ENCODE measurements around the gene SERPINI1.

Gene SERPINI1, protein sequence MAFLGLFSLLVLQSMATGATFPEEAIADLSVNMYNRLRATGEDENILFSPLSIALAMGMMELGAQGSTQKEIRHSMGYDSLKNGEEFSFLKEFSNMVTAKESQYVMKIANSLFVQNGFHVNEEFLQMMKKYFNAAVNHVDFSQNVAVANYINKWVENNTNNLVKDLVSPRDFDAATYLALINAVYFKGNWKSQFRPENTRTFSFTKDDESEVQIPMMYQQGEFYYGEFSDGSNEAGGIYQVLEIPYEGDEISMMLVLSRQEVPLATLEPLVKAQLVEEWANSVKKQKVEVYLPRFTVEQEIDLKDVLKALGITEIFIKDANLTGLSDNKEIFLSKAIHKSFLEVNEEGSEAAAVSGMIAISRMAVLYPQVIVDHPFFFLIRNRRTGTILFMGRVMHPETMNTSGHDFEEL

DNA sequence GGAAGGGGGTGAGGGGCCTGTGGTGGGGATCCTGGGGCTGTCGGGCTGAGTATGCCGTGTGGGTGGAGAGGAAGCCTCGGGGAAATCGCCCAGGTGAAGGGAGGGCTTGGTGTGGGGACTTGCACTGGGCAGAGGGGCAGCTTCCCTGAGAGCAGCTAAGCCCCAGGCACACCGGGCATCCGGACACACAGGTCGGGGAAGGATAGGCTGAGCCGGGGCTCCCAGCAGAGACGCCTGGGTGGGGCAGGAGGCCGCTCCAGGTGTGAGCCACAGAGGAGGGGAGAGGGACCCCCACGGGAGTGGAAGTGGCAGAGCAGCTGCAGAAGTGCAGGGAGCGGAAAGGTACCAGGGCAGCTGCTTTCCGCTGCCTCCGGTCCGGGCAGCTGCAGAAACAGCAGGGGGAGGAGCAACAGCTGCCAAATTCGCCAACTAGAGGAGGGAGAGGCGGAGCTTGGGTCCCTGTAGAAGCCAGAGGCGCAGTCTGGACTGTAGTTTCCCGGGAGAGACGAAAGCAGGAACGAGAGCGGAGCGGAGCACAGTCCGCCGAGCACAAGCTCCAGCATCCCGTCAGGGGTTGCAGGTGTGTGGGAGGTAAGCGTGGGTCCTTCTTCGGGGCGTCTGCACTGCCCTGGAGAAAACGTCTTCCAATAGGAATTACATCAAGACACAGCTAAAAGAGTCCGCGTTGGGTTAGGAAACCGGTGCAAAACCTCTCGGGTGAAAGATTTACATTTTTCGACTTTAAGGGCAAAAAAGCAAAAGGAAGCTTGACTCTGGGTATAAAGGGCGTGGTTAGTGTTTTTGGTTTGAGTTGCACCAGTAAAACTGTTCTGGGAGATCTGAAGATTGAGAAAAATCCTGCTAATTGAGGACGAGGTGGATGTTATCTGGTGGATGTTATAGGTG, at the start of gene SERPINI1:
SERPINI1 (plus strand) TSS at position 489 of the 906 bp plus-strand sequence. CDS start 53,408 bp downstream, outside the sequence.
- POLR2A ChIA-PET: interaction anchor here (0.8 kb wide), 1 partner anchor 14 kb away, joined by 3 read pairs; no protein-coding TSS in a partner anchor
- TF ChIP-seq, protein P1, sequence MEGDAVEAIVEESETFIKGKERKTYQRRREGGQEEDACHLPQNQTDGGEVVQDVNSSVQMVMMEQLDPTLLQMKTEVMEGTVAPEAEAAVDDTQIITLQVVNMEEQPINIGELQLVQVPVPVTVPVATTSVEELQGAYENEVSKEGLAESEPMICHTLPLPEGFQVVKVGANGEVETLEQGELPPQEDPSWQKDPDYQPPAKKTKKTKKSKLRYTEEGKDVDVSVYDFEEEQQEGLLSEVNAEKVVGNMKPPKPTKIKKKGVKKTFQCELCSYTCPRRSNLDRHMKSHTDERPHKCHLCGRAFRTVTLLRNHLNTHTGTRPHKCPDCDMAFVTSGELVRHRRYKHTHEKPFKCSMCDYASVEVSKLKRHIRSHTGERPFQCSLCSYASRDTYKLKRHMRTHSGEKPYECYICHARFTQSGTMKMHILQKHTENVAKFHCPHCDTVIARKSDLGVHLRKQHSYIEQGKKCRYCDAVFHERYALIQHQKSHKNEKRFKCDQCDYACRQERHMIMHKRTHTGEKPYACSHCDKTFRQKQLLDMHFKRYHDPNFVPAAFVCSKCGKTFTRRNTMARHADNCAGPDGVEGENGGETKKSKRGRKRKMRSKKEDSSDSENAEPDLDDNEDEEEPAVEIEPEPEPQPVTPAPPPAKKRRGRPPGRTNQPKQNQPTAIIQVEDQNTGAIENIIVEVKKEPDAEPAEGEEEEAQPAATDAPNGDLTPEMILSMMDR (IDR thresholded peaks at IDR 0.05; ENCODE audit: insufficient read depth, low read length, missing control alignments): no peak
- peak within 1 kb of the TSS; percentile 98 for H3K4me3 ChIP-seq (ENCODE audit: low read depth, low read length)
- CTCF ChIA-PET: interaction anchor here (0.8 to 1.1 kb wide), 2 partner anchors 9 to 50 kb away, joined by 3 to 5 read pairs; no protein-coding TSS in a partner anchor
- peak; percentile 55 for DNase-seq (ENCODE audit: low read depth, low spot score)

DNA sequence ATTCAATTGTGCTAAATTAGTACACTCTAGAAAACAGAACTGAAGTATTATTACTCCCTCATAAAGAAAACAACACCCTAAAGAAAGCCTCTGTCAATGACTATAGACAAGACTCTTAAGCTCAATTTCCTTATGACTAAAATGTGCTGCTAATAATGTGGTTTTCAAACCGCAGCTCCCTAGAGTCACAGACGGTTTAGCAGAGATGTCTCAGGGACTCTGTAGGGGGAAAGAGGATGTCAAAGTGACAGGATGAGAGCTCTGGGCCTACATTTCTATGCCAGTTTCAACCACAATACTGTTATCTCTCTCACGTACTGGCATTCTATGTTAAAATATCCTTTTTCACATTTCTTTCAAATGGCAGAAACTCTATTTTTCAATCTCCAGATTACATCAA, 44.2 kb upstream of the SERPINI1 start:
- no peak overlapping the region for H3K4me3 ChIP-seq (ENCODE audit: low read depth, low read length)
- DNase-seq (ENCODE audit: low read depth, low spot score): no peak
- POLR2A ChIA-PET: no interaction called here
- CTCF ChIA-PET: no interaction called here
- TF ChIP-seq, protein P1 (IDR thresholded peaks at IDR 0.05; ENCODE audit: insufficient read depth, low read length, missing control alignments): no peak

DNA sequence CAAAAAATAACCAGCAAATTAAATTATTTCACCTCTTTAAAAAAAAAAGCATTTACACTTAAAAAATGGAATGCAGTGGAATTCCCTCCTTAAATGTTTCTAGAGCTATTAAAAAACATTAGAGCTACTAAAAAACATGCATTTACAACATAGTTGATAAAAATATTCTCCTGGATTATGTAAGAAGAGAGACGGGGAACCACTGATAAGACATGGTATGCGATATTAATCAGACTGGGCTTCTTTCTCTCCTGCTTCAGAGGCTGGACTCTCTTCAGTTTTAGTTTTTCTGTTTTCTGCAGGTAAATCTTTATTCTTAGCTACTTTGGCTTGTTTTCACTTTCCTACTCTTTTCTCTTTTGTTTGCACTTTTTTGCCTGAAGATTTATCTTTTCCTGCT, 41.4 kb upstream of the SERPINI1 start:
- no peak overlapping the region for H3K4me3 ChIP-seq (ENCODE audit: low read depth, low read length)
- ChIA-PET CTCF (interaction anchor here (3.0 kb wide), 1 partner anchor 10 kb away, joined by 30 read pairs; no protein-coding TSS in a partner anchor), POLR2A (no interaction called here)
- TF ChIP-seq, protein P1 (IDR thresholded peaks at IDR 0.05; ENCODE audit: insufficient read depth, low read length, missing control alignments): no peak
- no peak for DNase-seq (ENCODE audit: low read depth, low spot score)

DNA sequence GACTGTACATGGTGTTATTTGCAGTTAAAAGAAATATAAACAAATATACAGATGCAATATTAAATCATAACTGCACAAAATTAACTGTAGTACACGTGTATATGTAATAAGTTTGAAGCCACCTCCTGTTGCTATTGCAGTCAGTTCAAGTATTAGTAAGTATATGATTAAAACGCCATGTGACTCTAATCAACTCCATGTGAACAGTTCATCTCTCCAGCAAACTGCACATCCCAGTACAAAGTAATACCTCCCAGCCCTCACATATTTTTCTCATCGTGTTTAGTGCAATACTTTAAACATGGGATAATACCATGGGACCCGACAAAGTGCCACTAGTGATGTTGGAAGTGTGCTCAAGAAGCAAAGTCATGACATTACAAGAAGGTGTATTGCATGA, 35.5 kb upstream of the SERPINI1 start:
- ChIA-PET POLR2A (no interaction called here), CTCF (no interaction called here)
- TF ChIP-seq, protein P1 (IDR thresholded peaks at IDR 0.05; ENCODE audit: insufficient read depth, low read length, missing control alignments): no peak
- DNase-seq (ENCODE audit: low read depth, low spot score): no peak
- no peak overlapping the region for H3K4me3 ChIP-seq (ENCODE audit: low read depth, low read length)

DNA sequence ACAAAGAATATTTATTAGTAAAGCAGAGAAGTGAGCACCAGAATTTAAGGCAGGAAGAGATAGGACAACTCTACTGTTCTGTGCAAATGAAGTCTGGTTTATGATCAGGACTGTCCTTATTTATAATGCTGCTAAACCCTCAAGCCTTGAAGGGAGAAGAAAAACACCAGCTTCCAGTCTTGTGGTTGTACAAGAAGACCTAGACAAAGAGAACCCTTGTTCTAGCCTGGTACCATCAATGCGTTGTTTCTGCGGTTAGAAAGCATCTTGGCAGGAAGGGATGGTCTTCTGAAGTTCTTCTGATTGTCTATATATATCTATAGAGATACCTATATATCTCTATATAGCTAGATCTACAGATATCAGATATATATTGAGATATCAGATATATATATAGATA, 34.6 kb upstream of the SERPINI1 start:
- ChIA-PET CTCF (interaction anchor here (8.0 kb wide), 1 partner anchor 16 kb away, joined by 38 read pairs; no protein-coding TSS in a partner anchor), POLR2A (no interaction called here)
- TF ChIP-seq, protein P1 (IDR thresholded peaks at IDR 0.05; ENCODE audit: insufficient read depth, low read length, missing control alignments): no peak
- no peak overlapping the region for H3K4me3 ChIP-seq (ENCODE audit: low read depth, low read length)
- no peak for DNase-seq (ENCODE audit: low read depth, low spot score)

Measured in AG04449 (cell line).